GM10266 (cell line): Measurements from ENCODE around the gene CD3E.

Experiments used
- DNase-seq: peaks from one replicate; pipeline ENCODE4 v3.0.0; 2012; ENCODE audit errors: extremely low spot score
- TF ChIP-seq, protein P1 (sequence below): IDR thresholded peaks from 2 replicates; pipeline ENCODE4 v1.5.1; 2012; ENCODE audit warnings: mild to moderate bottlenecking, low read depth; ENCODE audit not compliant: control insufficient read depth, insufficient read depth; ENCODE audit errors: missing control alignments

CD3E gene

DNA sequence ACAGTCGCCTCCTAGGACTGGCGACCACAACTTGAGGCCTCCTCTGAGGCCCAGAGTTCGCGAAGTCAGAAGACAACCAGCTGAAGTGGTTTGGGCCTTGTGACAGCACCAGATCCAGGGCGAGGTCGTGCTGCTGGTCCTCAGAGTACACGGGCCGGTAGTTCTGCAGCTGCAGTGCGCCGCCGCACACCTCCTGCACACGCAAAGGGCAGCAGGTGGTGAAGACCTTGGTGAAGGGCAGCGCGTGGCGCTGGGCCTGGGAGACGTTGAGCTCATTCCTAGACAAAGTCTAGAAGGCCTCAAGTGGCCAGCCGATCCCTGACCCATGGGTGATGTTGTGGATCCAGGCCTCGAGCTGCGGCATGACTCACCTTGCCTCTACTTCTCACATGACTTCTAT, 18.2 kb downstream of the CD3E start:
- TF ChIP-seq, protein P1, sequence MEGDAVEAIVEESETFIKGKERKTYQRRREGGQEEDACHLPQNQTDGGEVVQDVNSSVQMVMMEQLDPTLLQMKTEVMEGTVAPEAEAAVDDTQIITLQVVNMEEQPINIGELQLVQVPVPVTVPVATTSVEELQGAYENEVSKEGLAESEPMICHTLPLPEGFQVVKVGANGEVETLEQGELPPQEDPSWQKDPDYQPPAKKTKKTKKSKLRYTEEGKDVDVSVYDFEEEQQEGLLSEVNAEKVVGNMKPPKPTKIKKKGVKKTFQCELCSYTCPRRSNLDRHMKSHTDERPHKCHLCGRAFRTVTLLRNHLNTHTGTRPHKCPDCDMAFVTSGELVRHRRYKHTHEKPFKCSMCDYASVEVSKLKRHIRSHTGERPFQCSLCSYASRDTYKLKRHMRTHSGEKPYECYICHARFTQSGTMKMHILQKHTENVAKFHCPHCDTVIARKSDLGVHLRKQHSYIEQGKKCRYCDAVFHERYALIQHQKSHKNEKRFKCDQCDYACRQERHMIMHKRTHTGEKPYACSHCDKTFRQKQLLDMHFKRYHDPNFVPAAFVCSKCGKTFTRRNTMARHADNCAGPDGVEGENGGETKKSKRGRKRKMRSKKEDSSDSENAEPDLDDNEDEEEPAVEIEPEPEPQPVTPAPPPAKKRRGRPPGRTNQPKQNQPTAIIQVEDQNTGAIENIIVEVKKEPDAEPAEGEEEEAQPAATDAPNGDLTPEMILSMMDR = no peak
- DNase-seq = no peak

DNA sequence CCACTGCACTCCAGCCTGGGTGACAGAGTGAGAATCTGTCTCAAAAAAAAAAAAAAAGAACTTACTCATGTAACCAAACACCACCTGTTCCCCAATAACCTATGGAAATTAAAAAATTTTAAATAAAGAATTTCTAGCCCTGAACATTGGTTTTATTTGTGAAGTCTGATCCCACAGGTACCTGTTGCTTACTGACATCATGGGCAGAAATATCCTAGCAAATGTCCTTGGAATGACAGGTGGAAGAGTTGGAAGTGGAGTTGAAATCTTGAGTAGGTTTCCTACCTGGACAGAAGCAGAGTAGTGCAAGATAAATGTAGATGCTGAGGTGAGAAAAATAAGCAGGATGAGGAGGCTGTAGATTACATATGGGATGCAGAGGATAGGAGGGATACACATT, 20.8 kb downstream of the CD3E start:
- TF ChIP-seq, protein P1 = no peak
- DNase-seq = no peak

DNA sequence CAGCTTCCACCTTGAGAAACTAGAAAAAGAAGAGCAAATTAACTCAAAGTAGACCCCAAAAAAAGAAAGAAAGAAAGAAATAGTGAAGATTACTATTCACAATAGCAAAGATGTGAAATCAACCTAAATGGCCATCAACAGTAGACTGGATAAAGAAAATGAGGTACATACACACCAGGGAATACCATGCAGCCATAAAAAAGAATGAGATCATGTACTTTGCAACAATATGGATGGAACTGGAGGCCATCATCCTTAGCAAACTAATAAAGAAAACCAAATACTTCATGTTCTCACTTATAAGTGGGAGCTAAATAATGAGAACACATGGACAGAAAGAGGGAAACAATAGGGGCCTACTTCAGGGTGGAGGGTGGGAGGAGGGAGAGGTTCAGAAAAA, 24.2 kb downstream of the CD3E start:
- TF ChIP-seq, protein P1 = no peak
- DNase-seq = no peak

DNA sequence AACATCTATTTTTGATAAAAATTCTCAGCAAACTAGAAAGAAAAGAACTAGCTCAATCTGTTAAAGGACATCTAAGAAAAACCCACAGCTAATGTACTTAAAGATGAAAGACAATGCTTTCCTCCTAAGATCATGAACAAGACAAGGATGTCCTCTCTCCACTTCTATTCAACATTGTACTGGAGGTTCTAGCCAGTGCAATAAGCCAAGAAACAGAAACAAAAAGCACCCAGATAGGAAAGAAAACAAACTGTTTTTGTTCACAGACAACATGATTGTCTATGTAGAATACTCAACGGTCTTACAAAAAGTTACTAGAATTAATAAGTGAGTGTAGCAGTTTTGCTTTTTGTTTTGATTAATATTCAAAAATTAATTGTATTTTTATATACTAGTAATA, 30.2 kb downstream of the CD3E start:
- TF ChIP-seq, protein P1 = no peak
- no peak for DNase-seq

DNA sequence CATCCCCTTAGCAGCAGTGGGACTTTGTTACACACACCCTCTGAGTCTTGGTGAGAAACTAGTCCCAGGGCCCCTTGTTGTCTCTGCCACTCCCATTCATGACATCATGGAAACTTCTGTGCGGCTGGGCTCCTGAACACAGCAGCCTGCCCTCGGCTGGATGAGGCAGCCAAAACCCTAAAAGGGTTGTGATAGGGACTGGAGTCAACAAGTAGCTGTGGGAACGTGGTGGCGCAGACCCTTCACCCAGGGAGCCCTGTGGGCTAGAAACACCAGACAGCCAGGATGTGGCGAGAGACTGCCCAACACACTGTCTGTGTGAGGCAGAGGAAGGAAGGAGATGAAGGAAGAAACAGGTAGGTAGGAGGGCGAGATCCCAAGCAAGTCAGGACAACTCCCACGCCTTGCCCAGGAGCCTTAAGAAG, 34.1 kb downstream of the CD3E start:
- TF ChIP-seq, protein P1 = no peak
- peak; percentile 59 for DNase-seq

DNA sequence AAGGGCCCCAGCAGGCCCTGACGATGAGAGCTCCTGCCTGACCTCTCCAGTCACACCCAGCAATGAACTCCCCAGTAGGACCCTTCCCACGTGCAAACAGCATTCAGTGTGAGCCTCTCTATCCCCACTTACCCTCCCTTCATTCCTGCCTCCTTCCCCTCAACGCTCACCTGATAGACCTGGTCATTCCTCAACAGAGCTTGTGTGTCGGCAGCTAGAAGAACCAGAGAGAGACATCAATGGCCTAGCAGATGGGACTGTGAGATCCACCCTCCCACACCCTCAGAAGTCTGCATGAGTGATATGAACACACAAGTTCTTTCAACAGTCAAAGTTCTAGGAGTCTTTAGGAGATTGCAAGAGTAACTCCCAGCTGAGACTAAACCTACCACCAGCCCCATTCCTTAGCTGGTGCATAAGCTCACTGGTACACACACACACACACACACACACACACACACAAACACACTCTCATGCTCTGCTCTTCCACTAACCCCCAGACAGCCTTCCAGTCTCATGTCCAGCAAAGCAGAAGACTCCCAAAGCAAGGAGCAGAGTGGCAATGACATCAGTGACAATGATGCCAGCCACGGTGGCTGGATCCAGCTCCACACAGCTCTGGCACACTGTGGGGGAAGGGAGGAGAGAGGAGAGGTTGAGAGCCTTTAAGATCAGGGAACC, 34.9 kb downstream of the CD3E start:
- DNase-seq = no peak
- TF ChIP-seq, protein P1 = no peak

DNA sequence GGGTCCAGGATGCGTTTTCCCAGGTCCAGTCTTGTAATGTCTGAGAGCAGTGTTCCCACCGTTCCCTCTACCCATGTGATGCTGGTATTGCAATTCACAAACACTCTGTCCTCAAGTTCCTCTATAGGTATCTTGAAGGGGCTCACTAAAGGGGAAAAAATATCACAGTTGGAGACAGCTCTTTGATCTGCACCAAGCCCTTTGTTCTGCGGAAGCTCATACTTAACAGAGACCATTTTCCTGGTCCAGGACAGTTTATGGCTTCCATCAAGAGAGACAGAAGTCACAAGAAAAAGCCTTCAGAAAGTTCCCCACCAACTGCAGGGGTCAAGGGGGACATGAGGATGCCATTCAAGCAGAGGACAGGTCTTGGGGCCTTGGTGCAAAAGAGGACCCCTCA, 35.9 kb downstream of the CD3E start:
- no peak for DNase-seq
- TF ChIP-seq, protein P1 = no peak
